H9 (cell line): Measurements from ENCODE around the gene FXYD7. TPM values are rescaled to one million over a fixed set of nuclear protein-coding genes. Genes with fewer than 3 reads are reported as not detected.

Experiments
- DNase-seq: peaks from one replicate; pipeline ENCODE4 v3.0.0-alpha.2; 2017
- H2AFZ ChIP-seq: one replicate; pipeline ENCODE4 v1.6.1; 2013; ENCODE audit warnings: mild to moderate bottlenecking, low read length, control low read depth, moderate library complexity
- H2AK5ac ChIP-seq: 2 replicates; pipeline ENCODE4 v1.6.1; 2013; ENCODE audit warnings: low read length, control low read depth, mixed read lengths; ENCODE audit not compliant: insufficient read length
- H2BK120ac ChIP-seq: one replicate; pipeline ENCODE4 v1.6.1; 2013; ENCODE audit warnings: low read depth, mild to moderate bottlenecking, low read length, control low read depth, inconsistent platforms; ENCODE audit not compliant: poor library complexity, severe bottlenecking
- H2BK12ac ChIP-seq: 2 replicates; pipeline ENCODE4 v1.6.1; 2013; ENCODE audit warnings: low read length, control low read depth, mixed read lengths, low read depth; ENCODE audit not compliant: insufficient read length
- H2BK15ac ChIP-seq: 2 replicates; pipeline ENCODE4 v1.6.1; 2013; ENCODE audit warnings: low read depth, low read length, control low read depth
- H2BK20ac ChIP-seq: one replicate; pipeline ENCODE4 v1.6.1; 2013; ENCODE audit warnings: low read depth, mild to moderate bottlenecking, low read length, control low read depth, inconsistent platforms; ENCODE audit not compliant: poor library complexity, severe bottlenecking
- H2BK5ac ChIP-seq: 2 replicates; pipeline ENCODE4 v1.6.1; 2013; ENCODE audit warnings: low read length, control low read depth, mixed read lengths; ENCODE audit not compliant: insufficient read length
- H3K14ac ChIP-seq: 2 replicates; pipeline ENCODE4 v1.6.1; 2013; ENCODE audit warnings: low read length, control low read depth; ENCODE audit not compliant: insufficient read depth
- H3K18ac ChIP-seq: 2 replicates; pipeline ENCODE4 v1.6.1; 2013; ENCODE audit warnings: low read depth, mild to moderate bottlenecking, mixed read lengths, low read length, control low read depth; ENCODE audit not compliant: insufficient read length
- H3K23ac ChIP-seq: 2 replicates; pipeline ENCODE4 v1.6.1; 2013; ENCODE audit warnings: low read length, control low read depth, mixed read lengths, low read depth; ENCODE audit not compliant: insufficient read length
- H3K23me2 ChIP-seq: 2 replicates; pipeline ENCODE4 v1.6.1; 2013; ENCODE audit warnings: low read depth, mild to moderate bottlenecking, mixed read lengths, low read length, control low read depth; ENCODE audit not compliant: insufficient read length, poor library complexity, severe bottlenecking
- H3K27ac ChIP-seq: 2 replicates; pipeline ENCODE4 v1.5.1; 2013; ENCODE audit warnings: low read length, control low read depth, mixed read lengths, low read depth; ENCODE audit not compliant: insufficient read length
- H3K27me3 ChIP-seq: 2 replicates; pipeline ENCODE4 v1.6.1; 2013; ENCODE audit warnings: low read length, control low read depth, inconsistent platforms; ENCODE audit not compliant: insufficient read depth
- H3K4ac ChIP-seq: 2 replicates; pipeline ENCODE4 v1.6.1; 2013; ENCODE audit warnings: low read depth, mild to moderate bottlenecking, control low read depth, inconsistent platforms, low read length, moderate library complexity
- H3K4me1 ChIP-seq: 2 replicates; pipeline ENCODE4 v1.6.1; 2013; ENCODE audit warnings: low read length, control low read depth, inconsistent platforms; ENCODE audit not compliant: insufficient read depth
- H3K4me2 ChIP-seq: 2 replicates; pipeline ENCODE4 v1.6.1; 2013; ENCODE audit warnings: low read length, control low read depth, mixed read lengths; ENCODE audit not compliant: insufficient read length, insufficient read depth
- H3K56ac ChIP-seq: 2 replicates; pipeline ENCODE4 v1.6.1; 2013; ENCODE audit warnings: low read depth, mild to moderate bottlenecking, mixed read lengths, low read length, control low read depth; ENCODE audit not compliant: insufficient read length
- H3K79me1 ChIP-seq: 2 replicates; pipeline ENCODE4 v1.6.1; 2013; ENCODE audit warnings: low read depth, mild to moderate bottlenecking, moderate library complexity, low read length, control low read depth, inconsistent platforms; ENCODE audit not compliant: insufficient read depth, poor library complexity, severe bottlenecking
- H3K79me2 ChIP-seq: 2 replicates; pipeline ENCODE4 v1.6.1; 2013; ENCODE audit warnings: low read length, control low read depth, inconsistent platforms; ENCODE audit not compliant: insufficient read depth
- H3K9ac ChIP-seq: 2 replicates; pipeline ENCODE4 v1.6.1; 2013; ENCODE audit warnings: low read length, control low read depth, mixed read lengths; ENCODE audit not compliant: insufficient read length; ENCODE audit errors: extremely low read depth
- H3K9me3 ChIP-seq: one replicate; pipeline ENCODE4 v1.6.1; 2013; ENCODE audit warnings: low read depth, low read length, inconsistent platforms; ENCODE audit not compliant: control insufficient read depth
- H3T11ph ChIP-seq: one replicate; pipeline ENCODE4 v1.6.1; 2013; ENCODE audit warnings: mild to moderate bottlenecking, low read length, control low read depth, inconsistent platforms
- H4K20me1 ChIP-seq: one replicate; pipeline ENCODE4 v1.6.1; 2013; ENCODE audit not compliant: control insufficient read depth, insufficient read length, insufficient read depth
- H4K5ac ChIP-seq: 2 replicates; pipeline ENCODE4 v1.6.1; 2013; ENCODE audit warnings: low read depth, mild to moderate bottlenecking, mixed read lengths, low read length, control low read depth; ENCODE audit not compliant: insufficient read length
- H4K8ac ChIP-seq: replicated peaks from 2 replicates; pipeline ENCODE4 v1.6.1; 2013; ENCODE audit warnings: low read length, control low read depth, mixed read lengths, low read depth; ENCODE audit not compliant: insufficient read length
- H4K91ac ChIP-seq: 2 replicates; pipeline ENCODE4 v1.6.1; 2013; ENCODE audit warnings: low read depth, mild to moderate bottlenecking, moderate library complexity, mixed read lengths, low read length, control low read depth; ENCODE audit not compliant: insufficient read length
- H3K27ac Mint-ChIP-seq, 3 experiments: 2 replicates in 2 of 3; 3 replicates in 1 of 3; pipeline ENCODE4 v1.8.0; 2020 to 2021; ENCODE audit warnings: mixed read lengths in 3 of 3, mild to moderate bottlenecking in 1 of 3, moderate library complexity in 1 of 3
- H3K27me3 Mint-ChIP-seq: 2 replicates; pipeline ENCODE4 v1.8.0; 2021; ENCODE audit warnings: low read depth, mild to moderate bottlenecking, moderate library complexity, mixed read lengths
- H3K36me3 Mint-ChIP-seq, 3 experiments: 2 replicates in 2 of 3; 3 replicates in 1 of 3; pipeline ENCODE4 v1.8.0; 2020 to 2021; ENCODE audit warnings: low read depth in 3 of 3, mixed read lengths in 3 of 3; ENCODE audit not compliant: insufficient read depth in 1 of 3
- H3K4me1 Mint-ChIP-seq, 2 experiments: 2 replicates each; pipeline ENCODE4 v1.8.0; 2020; ENCODE audit warnings: mixed read lengths in 2 of 2
- H3K4me3 Mint-ChIP-seq, 2 experiments: 2 replicates in 1 of 2; 3 replicates in 1 of 2; pipeline ENCODE4 v1.8.0; 2020 to 2021; ENCODE audit warnings: mild to moderate bottlenecking in 2 of 2, mixed read lengths in 2 of 2, moderate library complexity in 1 of 2
- H3K9me3 Mint-ChIP-seq, 2 experiments: 2 replicates in 1 of 2; 3 replicates in 1 of 2; pipeline ENCODE4 v1.8.0; 2020; ENCODE audit warnings: mild to moderate bottlenecking in 2 of 2, mixed read lengths in 2 of 2, moderate library complexity in 1 of 2
- CTCF ChIP-seq: fragments of 200-600 bp; sonication (generic); conservative IDR thresholded peaks from 3 replicates; pipeline ENCODE4 v1.8.0; 2021; ENCODE audit warnings: antibody characterized with exemption, mild to moderate bottlenecking
- WGBS: extraction: QIAGEN DNeasy Blood & Tissue Kit; methylation state at CpG from one replicate; pipeline ENCODE4 v1.1.7; 2013; ENCODE audit warnings: missing lambda C conversion rate, low lambda C conversion rate, mixed read lengths; ENCODE audit not compliant: insufficient read length; ENCODE audit errors: extremely low coverage; 5-methylcytosine and 5-hydroxymethylcytosine counted together
- total RNA-seq: library from RNA; stranded (reverse); gene quantifications from 2 replicates; pipeline ENCODE4 v1.2.1, GENCODE V29; 2021

FXYD7 gene
- total RNA-seq, 1 experiment from 2014 or later: 9.0 TPM

GRCh38 chr19:35117799-35118198 lies 25.3 kb upstream of the FXYD7 start:
- H3K56ac ChIP-seq: no peak overlapping the region
- no peak overlapping the region for H3K4ac ChIP-seq
- H4K8ac ChIP-seq: no peak overlapping the region
- peaks cover 37 to 50% of the 10 kb centered on the region in 2 experiments for H3K4me1 Mint-ChIP-seq
- no peak overlapping the region for H4K91ac ChIP-seq
- H3K9me3 ChIP-seq: no peaks in the 10 kb centered on the region
- H3K4me3 Mint-ChIP-seq: no peak overlapping the region; a peak in 1 of 5 replicates
- no peak overlapping the region for H4K5ac ChIP-seq
- H2BK5ac ChIP-seq: no peak overlapping the region
- no peak overlapping the region for H2BK12ac ChIP-seq
- no peak overlapping the region for H3K27ac ChIP-seq
- H3K4me2 ChIP-seq: no peak overlapping the region
- H3K27me3 ChIP-seq: no peaks in the 10 kb centered on the region
- no peak overlapping the region for H3K18ac ChIP-seq
- H3K79me1 ChIP-seq: no peaks in the 10 kb centered on the region
- TF ChIP-seq CTCF: no peak
- H3K23me2 ChIP-seq: no peaks in the 10 kb centered on the region
- H2AFZ ChIP-seq: no peak overlapping the region
- DNase-seq: no peak
- H3K23ac ChIP-seq: no peak overlapping the region
- H2AK5ac ChIP-seq: no peak overlapping the region
- H3K27me3 Mint-ChIP-seq: peaks cover 9% of the 10 kb centered on the region
- no peak overlapping the region for H3K9ac ChIP-seq
- no peak overlapping the region for H3K27ac Mint-ChIP-seq
- H3T11ph ChIP-seq: no peak overlapping the region
- no peak overlapping the region for H2BK15ac ChIP-seq
- no peaks in the 10 kb centered on the region for H3K4me1 ChIP-seq
- no peaks in the 10 kb centered on the region for H4K20me1 ChIP-seq
- no peak overlapping the region for H3K14ac ChIP-seq
- no peaks in the 10 kb centered on the region for H3K9me3 Mint-ChIP-seq
- H2BK20ac ChIP-seq: no peak overlapping the region
- no peak overlapping the region for H2BK120ac ChIP-seq
- H3K79me2 ChIP-seq: no peaks in the 10 kb centered on the region
- H3K36me3 Mint-ChIP-seq: no peaks in the 10 kb centered on the region
- no CpG with 5 or more reads among the region's 11 CpGs for WGBS
